ENCODE measurements around the gene PTPRR. TPM values are rescaled to one million over a fixed set of nuclear protein-coding genes. Genes with fewer than 3 reads are reported as not detected.

PTPRR gene
- total RNA-seq, 2 experiments from 2014 or later = not detected

GRCh38 chr12:70772836-70773235 is 147.7 kb downstream of the PTPRR start:
- no peaks in the 10 kb centered on the region for H3K36me3 ChIP-seq (ENCODE audit: insufficient read depth, low read length)
- H3K4me1 ChIP-seq (ENCODE audit: insufficient read depth, low read length, poor library complexity, severe bottlenecking) = no peaks in the 10 kb centered on the region
- intact Hi-C loops (cut with micrococcal nuclease; ENCODE audit: unreplicated experiment) = no loop called here
- no peaks in the 10 kb centered on the region for H3K9me3 ChIP-seq (ENCODE audit: low read length)
- H3K79me2 ChIP-seq (ENCODE audit: insufficient read depth, low read depth, low read length) = no peaks in the 10 kb centered on the region
- POLR2A ChIA-PET = interaction anchor here (0.7 to 1.5 kb wide), 2 partner anchors 9 to 10 kb away, joined by 3 read pairs; no protein-coding TSS in a partner anchor
- no peak overlapping the region for H3K4me3 ChIP-seq (ENCODE audit: low read depth, low read length, poor library complexity, severe bottlenecking)
- H2AFZ ChIP-seq (ENCODE audit: low read length) = no peak overlapping the region
- TF ChIP-seq CTCF (conservative IDR thresholded peaks at IDR 0.05; ENCODE audit: low read length) = no peak
- TF ChIP-seq EZH2phosphoT487 (IDR thresholded peaks at IDR 0.05; ENCODE audit: borderline replicate concordance, low read depth, low read length) = no peak
- no peak overlapping the region for H3K27ac ChIP-seq (ENCODE audit: low read depth, low read length, poor library complexity, severe bottlenecking)
- CTCF ChIA-PET (ENCODE audit: unreplicated experiment) = no interaction called here
- no peak for DNase-seq (ENCODE audit: low spot score)
- H4K20me1 ChIP-seq (ENCODE audit: insufficient read depth, low read length) = no peaks in the 10 kb centered on the region
- BruUV-seq (replicated peaks) = no TSS peak
- H3K4me2 ChIP-seq (ENCODE audit: low read length) = no peak overlapping the region
- H3K9me2 ChIP-seq (ENCODE audit: insufficient read depth, low read length) = no peaks in the 10 kb centered on the region; the same call in 1 of the 2 replicates

- no peaks in the 10 kb centered on the region for H4K20me1 ChIP-seq (ENCODE audit: insufficient read depth, low read length)
- no peak overlapping the region for H3K4me2 ChIP-seq (ENCODE audit: low read length)
- no peaks in the 10 kb centered on the region for H3K36me3 ChIP-seq (ENCODE audit: insufficient read depth, low read length)
- BruUV-seq (replicated peaks) = no TSS peak
- ChIA-PET POLR2A (no interaction called here), CTCF (ENCODE audit: unreplicated experiment) (no interaction called here)
- no peak overlapping the region for H2AFZ ChIP-seq (ENCODE audit: low read length)
- TF ChIP-seq CTCF (conservative IDR thresholded peaks at IDR 0.05; ENCODE audit: low read length) = no peak
- no peak for TF ChIP-seq EZH2phosphoT487 (IDR thresholded peaks at IDR 0.05; ENCODE audit: borderline replicate concordance, low read depth, low read length)
- H3K27ac ChIP-seq (ENCODE audit: low read depth, low read length, poor library complexity, severe bottlenecking) = no peak overlapping the region
- H3K9me3 ChIP-seq (ENCODE audit: low read length) = no peaks in the 10 kb centered on the region
- no peak for DNase-seq (ENCODE audit: low spot score)
- H3K4me3 ChIP-seq (ENCODE audit: low read depth, low read length, poor library complexity, severe bottlenecking) = no peak overlapping the region
- no peaks in the 10 kb centered on the region; the same call in 1 of the 2 replicates for H3K9me2 ChIP-seq (ENCODE audit: insufficient read depth, low read length)
- no peaks in the 10 kb centered on the region for H3K4me1 ChIP-seq (ENCODE audit: insufficient read depth, low read length, poor library complexity, severe bottlenecking)
- no peaks in the 10 kb centered on the region for H3K79me2 ChIP-seq (ENCODE audit: insufficient read depth, low read depth, low read length)
- intact Hi-C loops (cut with micrococcal nuclease; ENCODE audit: unreplicated experiment) = no loop called here
Measured at GRCh38 chr12:70771581-70771980, 149.0 kb downstream of the PTPRR start.

- intact Hi-C loops (cut with micrococcal nuclease; ENCODE audit: unreplicated experiment) = no loop called here
- CTCF ChIA-PET (ENCODE audit: unreplicated experiment) = no interaction called here
- Histone ChIP-seq H3K9me3 (ENCODE audit: low read length) (no peaks in the 10 kb centered on the region), H3K4me3 (ENCODE audit: low read depth, low read length, poor library complexity, severe bottlenecking) (no peak overlapping the region), H3K9me2 (ENCODE audit: insufficient read depth, low read length) (no peaks in the 10 kb centered on the region), H3K79me2 (ENCODE audit: insufficient read depth, low read depth, low read length) (no peaks in the 10 kb centered on the region), H3K4me1 (ENCODE audit: insufficient read depth, low read length, poor library complexity, severe bottlenecking) (no peaks in the 10 kb centered on the region), H3K4me2 (ENCODE audit: low read length) (no peak overlapping the region), H3K36me3 (ENCODE audit: insufficient read depth, low read length) (no peaks in the 10 kb centered on the region), H3K27ac (ENCODE audit: low read depth, low read length, poor library complexity, severe bottlenecking) (no peak overlapping the region), H4K20me1 (ENCODE audit: insufficient read depth, low read length) (no peaks in the 10 kb centered on the region), H2AFZ (ENCODE audit: low read length) (no peak overlapping the region)
- no peak for DNase-seq (ENCODE audit: low spot score)
- no TSS peak for BruUV-seq (replicated peaks)
- TF ChIP-seq CTCF (conservative IDR thresholded peaks at IDR 0.05; ENCODE audit: low read length) (no peak), EZH2phosphoT487 (IDR thresholded peaks at IDR 0.05; ENCODE audit: borderline replicate concordance, low read depth, low read length) (no peak)
- POLR2A ChIA-PET = no interaction called here
Measured at GRCh38 chr12:70763666-70764065, 156.9 kb downstream of the PTPRR start.
